NCI-H128 (cell line): ENCODE data around the gene DGKH.
"Not testable (repeated sequence)": the region's sequence is repeated elsewhere in the genome, so short reads cannot be mapped to it uniquely, and the experiment has no call there.

ENCODE experiments used
- DNase-seq: peaks from one replicate; lab custom pipeline; 2025; ENCODE audit not compliant: unreplicated experiment; lab: John Stamatoyannopoulos, UW

The DGKH gene

GRCh38 chr13:42071672-42072419, 23.4 kb downstream of the DGKH start:
- DNase-seq, result no peak

- DNase-seq, result no peak
Measured at GRCh38 chr13:42073683-42074082, 25.2 kb downstream of the DGKH start.

GRCh38 chr13:42075517-42075916, 27.1 kb downstream of the DGKH start:
- no peak for DNase-seq

- DNase-seq, result no peak
Measured at GRCh38 chr13:42076309-42076713, 27.9 kb downstream of the DGKH start.

- DNase-seq, result no peak
Measured at GRCh38 chr13:42078128-42078808, 29.8 kb downstream of the DGKH start.

- no peak for DNase-seq
Measured at GRCh38 chr13:42083138-42083770, 34.8 kb downstream of the DGKH start.

GRCh38 chr13:42084722-42085121, 36.3 kb downstream of the DGKH start:
- DNase-seq, result no peak

- DNase-seq, result no peak
Measured at GRCh38 chr13:42086582-42086981, 38.1 kb downstream of the DGKH start.

- no peak for DNase-seq
Measured at GRCh38 chr13:42094516-42095040, 46.1 kb downstream of the DGKH start.

GRCh38 chr13:42096222-42096621, 47.8 kb downstream of the DGKH start:
- DNase-seq, result not testable (repeated sequence)

GRCh38 chr13:42099962-42100675, 51.7 kb downstream of the DGKH start:
- DNase-seq, result no peak

GRCh38 chr13:42100960-42101359, 52.5 kb downstream of the DGKH start:
- no peak for DNase-seq

- no peak for DNase-seq
Measured at GRCh38 chr13:42101821-42102585, 53.6 kb downstream of the DGKH start.

GRCh38 chr13:42102961-42103865, 54.8 kb downstream of the DGKH start:
- no peak for DNase-seq

- DNase-seq, result no peak
Measured at GRCh38 chr13:42106998-42107397, 58.5 kb downstream of the DGKH start.

- no peak for DNase-seq
Measured at GRCh38 chr13:42107421-42107820, 59.0 kb downstream of the DGKH start.

- no peak for DNase-seq
Measured at GRCh38 chr13:42108217-42108616, 59.8 kb downstream of the DGKH start.

- no peak for DNase-seq
Measured at GRCh38 chr13:42109957-42110356, 61.5 kb downstream of the DGKH start.

- DNase-seq, result peak; percentile 32
Measured at GRCh38 chr13:42110410-42111155, 62.1 kb downstream of the DGKH start.
